ENCODE results near the gene PPIP5K1. TPM values are rescaled to one million over a fixed set of nuclear protein-coding genes. Genes with fewer than 3 reads are reported as not detected.

Gene PPIP5K1
- total and polyA plus RNA-seq, 2 of the 4 experiments (the other 2 are of a cell fraction): 12.7 to 14.2 TPM

DNA sequence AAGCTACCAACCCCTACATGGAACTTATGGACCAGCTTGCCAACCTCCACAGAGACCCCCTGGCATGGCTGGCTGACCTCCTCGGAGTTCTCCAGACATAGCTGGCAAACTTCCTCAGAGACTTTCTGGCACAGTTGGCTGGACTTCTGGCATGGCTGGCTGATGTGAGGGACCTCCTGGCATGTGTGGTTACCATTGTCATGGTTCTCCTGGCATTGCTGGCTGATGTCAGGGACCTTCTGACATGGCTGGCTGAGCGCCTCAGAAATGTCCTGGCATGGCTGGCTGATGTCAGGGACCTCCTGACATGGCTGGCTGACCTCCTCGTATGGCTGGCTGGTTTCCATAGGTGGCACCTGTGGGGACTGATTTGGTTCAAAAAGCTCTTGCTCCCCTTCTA lies 55.1 kb downstream of the PPIP5K1 start:
- Histone ChIP-seq H3K14ac (replicated peaks; ENCODE audit: low read depth, low read length) (no peak overlapping the region), H4K91ac (ENCODE audit: insufficient read depth, low read depth, low read length) (no peak overlapping the region), H2BK15ac (ENCODE audit: low read depth, low read length) (no peak overlapping the region), H2AK5ac (ENCODE audit: low read depth, low read length) (no peak overlapping the region), H4K5ac (ENCODE audit: low read depth, low read length) (no peak overlapping the region), H2BK120ac (ENCODE audit: low read depth, low read length) (no peak overlapping the region), H3K79me1 (ENCODE audit: low read depth in 1 of 2, low read length in 2 of 2) (0 out of 4 replicates have a peak, but pooled peaks cover 0 to 2% of the 10 kb centered on the region in 2 experiments), H4K8ac (ENCODE audit: low read depth in 2 of 2, low read length in 2 of 2) (no peak overlapping the region), H3K18ac (ENCODE audit: low read depth, low read length) (no peak overlapping the region), H3K27ac (ENCODE audit: insufficient read depth, low read length) (no peak overlapping the region), H3K9ac (ENCODE audit: low read depth, low read length) (no peak overlapping the region), H2AK9ac (replicated peaks; ENCODE audit: low read depth, low read length, poor library complexity) (no peak overlapping the region), H3K27me3 (ENCODE audit: control insufficient read depth, insufficient read depth, low read length) (no peaks in the 10 kb centered on the region), H3K36me3 (ENCODE audit: control insufficient read depth, insufficient read depth, low read length) (peaks cover 10% of the 10 kb centered on the region), H2BK5ac (ENCODE audit: low read depth, low read length, poor library complexity, severe bottlenecking) (no peak overlapping the region), H3K4me2 (ENCODE audit: low read depth, low read length) (no peak overlapping the region), H3K4me1 (ENCODE audit: control insufficient read depth, insufficient read depth, low read length) (peaks cover 3% of the 10 kb centered on the region), H4K20me1 (ENCODE audit: insufficient read depth, low read length) (no peaks in the 10 kb centered on the region), H3K4me3 (ENCODE audit: insufficient read depth, low read depth, low read length) (no peak overlapping the region), H3K9me3 (ENCODE audit: control insufficient read depth, insufficient read depth, low read length) (no peaks in the 10 kb centered on the region), H3K9me1 (ENCODE audit: insufficient read depth, low read length) (no peaks in the 10 kb centered on the region), H2BK20ac (ENCODE audit: low read depth, low read length) (no peak overlapping the region), H3K4ac (ENCODE audit: low read depth, low read length) (no peak overlapping the region), H2AFZ (replicated peaks; ENCODE audit: low read length, poor library complexity) (no peak overlapping the region), H3K23ac (ENCODE audit: low read depth, low read length) (no peak overlapping the region), H3K56ac (ENCODE audit: extremely low read depth, insufficient read depth, low read length) (no peak overlapping the region)
- in situ Hi-C loops (cut with MboI; ENCODE audit: low sequenced_read_pairs): no loop called here
- WGBS, 2 experiments (ENCODE audit: extremely low coverage in 2 of 2, insufficient read length in 1 of 2): 100% methylated on average over 1 of the region's 3 CpGs; no CpG with 5 or more reads in 1 of the 2 experiments
- POLR2A ChIA-PET (ENCODE audit: unreplicated experiment): no interaction called here
- no TSS peak for BruUV-seq (replicated peaks)
- TF ChIP-seq FOS (IDR thresholded peaks at IDR 0.05; ENCODE audit: low read depth, low read length) (no peak), SMC3 (IDR thresholded peaks at IDR 0.05; ENCODE audit: low read depth, low read length) (no peak), CEBPB (IDR thresholded peaks at IDR 0.05; ENCODE audit: low read depth, low read length) (no peak), MXI1 (IDR thresholded peaks at IDR 0.05; ENCODE audit: borderline replicate concordance, low read depth, low read length) (no peak), NFE2L2 (IDR thresholded peaks at IDR 0.05; ENCODE audit: low read depth, low read length) (no peak), BHLHE40 (IDR thresholded peaks at IDR 0.05; ENCODE audit: low read depth, low read length) (no peak), RAD21 (IDR thresholded peaks at IDR 0.05; ENCODE audit: low read length) (no peak), MAZ (IDR thresholded peaks at IDR 0.05; ENCODE audit: borderline replicate concordance, low read depth, low read length) (no peak), POLR2A (IDR thresholded peaks at IDR 0.05; ENCODE audit: low read depth, low read length) (no peak), MAFK (IDR thresholded peaks at IDR 0.05; ENCODE audit: low read depth, low read length) (no peak), CHD1 (IDR thresholded peaks at IDR 0.05; ENCODE audit: low read depth, low read length) (no peak), RFX5 (IDR thresholded peaks at IDR 0.05; ENCODE audit: low read depth, low read length) (no peak), RCOR1 (IDR thresholded peaks at IDR 0.05; ENCODE audit: insufficient replicate concordance, low read length) (no peak)
- TF ChIP-seq, protein P1, sequence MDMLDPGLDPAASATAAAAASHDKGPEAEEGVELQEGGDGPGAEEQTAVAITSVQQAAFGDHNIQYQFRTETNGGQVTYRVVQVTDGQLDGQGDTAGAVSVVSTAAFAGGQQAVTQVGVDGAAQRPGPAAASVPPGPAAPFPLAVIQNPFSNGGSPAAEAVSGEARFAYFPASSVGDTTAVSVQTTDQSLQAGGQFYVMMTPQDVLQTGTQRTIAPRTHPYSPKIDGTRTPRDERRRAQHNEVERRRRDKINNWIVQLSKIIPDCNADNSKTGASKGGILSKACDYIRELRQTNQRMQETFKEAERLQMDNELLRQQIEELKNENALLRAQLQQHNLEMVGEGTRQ (IDR thresholded peaks at IDR 0.05; ENCODE audit: low read depth, low read length): no peak
- TF ChIP-seq, protein P2, sequence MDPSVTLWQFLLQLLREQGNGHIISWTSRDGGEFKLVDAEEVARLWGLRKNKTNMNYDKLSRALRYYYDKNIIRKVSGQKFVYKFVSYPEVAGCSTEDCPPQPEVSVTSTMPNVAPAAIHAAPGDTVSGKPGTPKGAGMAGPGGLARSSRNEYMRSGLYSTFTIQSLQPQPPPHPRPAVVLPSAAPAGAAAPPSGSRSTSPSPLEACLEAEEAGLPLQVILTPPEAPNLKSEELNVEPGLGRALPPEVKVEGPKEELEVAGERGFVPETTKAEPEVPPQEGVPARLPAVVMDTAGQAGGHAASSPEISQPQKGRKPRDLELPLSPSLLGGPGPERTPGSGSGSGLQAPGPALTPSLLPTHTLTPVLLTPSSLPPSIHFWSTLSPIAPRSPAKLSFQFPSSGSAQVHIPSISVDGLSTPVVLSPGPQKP (IDR thresholded peaks at IDR 0.05; ENCODE audit: borderline replicate concordance, low read depth, low read length): no peak
- TF ChIP-seq, protein P3, sequence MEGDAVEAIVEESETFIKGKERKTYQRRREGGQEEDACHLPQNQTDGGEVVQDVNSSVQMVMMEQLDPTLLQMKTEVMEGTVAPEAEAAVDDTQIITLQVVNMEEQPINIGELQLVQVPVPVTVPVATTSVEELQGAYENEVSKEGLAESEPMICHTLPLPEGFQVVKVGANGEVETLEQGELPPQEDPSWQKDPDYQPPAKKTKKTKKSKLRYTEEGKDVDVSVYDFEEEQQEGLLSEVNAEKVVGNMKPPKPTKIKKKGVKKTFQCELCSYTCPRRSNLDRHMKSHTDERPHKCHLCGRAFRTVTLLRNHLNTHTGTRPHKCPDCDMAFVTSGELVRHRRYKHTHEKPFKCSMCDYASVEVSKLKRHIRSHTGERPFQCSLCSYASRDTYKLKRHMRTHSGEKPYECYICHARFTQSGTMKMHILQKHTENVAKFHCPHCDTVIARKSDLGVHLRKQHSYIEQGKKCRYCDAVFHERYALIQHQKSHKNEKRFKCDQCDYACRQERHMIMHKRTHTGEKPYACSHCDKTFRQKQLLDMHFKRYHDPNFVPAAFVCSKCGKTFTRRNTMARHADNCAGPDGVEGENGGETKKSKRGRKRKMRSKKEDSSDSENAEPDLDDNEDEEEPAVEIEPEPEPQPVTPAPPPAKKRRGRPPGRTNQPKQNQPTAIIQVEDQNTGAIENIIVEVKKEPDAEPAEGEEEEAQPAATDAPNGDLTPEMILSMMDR (conservative IDR thresholded peaks at IDR 0.05; ENCODE audit: low read depth, low read length): no peak
- intact Hi-C loops (cut with micrococcal nuclease): no loop called here
- CTCF ChIA-PET: no interaction called here
- DNase-seq: no peak
- dilution Hi-C loops (cut with HindIII; ENCODE audit: low sequenced_read_pairs, unreplicated experiment): no loop called here
- no peak for ATAC-seq (ENCODE audit: low read depth)
